Measurements from ENCODE around the gene QPRT.
"Not testable (repeated sequence)": the region's sequence is repeated elsewhere in the genome, so short reads cannot be mapped to it uniquely, and the experiment has no call there.

Gene QPRT

GRCh38 chr16:29678691-29679267 is at the start of gene QPRT:
Gene QPRT (plus strand): TSS chr16:29679180. CDS start chr16:29679198, 18 bp downstream.
- DNase-seq (ENCODE audit: low read depth, low spot score), result no peak

DNA sequence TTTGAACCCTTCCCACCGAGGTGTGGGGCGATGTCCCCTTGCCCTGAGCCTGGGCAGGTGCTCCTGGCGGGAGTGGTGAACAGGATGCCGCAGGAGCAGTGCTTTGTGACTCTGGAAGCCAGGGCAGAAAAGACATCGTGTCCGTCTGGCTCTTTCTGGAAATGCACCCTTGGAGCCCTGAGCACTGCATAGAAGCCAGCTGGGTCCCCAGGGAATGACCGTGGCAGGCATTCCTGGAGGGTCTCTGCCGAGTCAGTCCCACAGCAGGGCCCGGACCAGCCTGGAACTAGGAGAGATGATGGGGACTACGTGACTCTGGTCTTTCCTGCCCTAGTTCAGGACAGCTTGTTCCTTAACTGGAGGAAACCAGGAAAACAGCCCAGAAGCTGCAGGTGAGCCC is 49.7 kb upstream of the QPRT start:
- DNase-seq (ENCODE audit: low read depth, low spot score), result not testable (repeated sequence)

- not testable (repeated sequence) for DNase-seq (ENCODE audit: low read depth, low spot score)
These were observed 47.3 kb upstream of the QPRT start for GRCh38 chr16:29631658-29632057.

- DNase-seq (ENCODE audit: low read depth, low spot score), result not testable (repeated sequence)
These were observed 43.1 kb upstream of the QPRT start for GRCh38 chr16:29635902-29636301.

DNA sequence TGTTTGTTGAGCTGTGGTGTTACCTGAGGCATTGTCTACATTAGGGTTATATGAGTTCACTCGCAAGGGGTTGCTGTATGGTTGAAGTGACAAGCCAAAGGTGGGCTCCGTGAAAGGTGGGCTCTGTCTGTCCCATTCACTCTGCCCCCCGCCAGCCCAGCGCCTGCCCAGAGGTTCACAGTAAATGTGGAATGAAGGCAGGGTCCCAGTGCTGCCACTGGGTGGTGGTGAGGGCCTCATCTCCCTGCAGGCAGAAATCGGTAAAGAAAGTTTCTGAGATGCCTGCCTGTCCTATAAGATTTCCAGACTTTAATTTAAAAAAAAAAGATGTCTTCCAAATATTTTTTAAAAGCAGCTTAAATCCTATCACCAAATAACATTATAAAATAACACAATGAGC is 42.6 kb upstream of the QPRT start:
- not testable (repeated sequence) for DNase-seq (ENCODE audit: low read depth, low spot score)

GRCh38 chr16:29638751-29639150 is 40.2 kb upstream of the QPRT start:
- not testable (repeated sequence) for DNase-seq (ENCODE audit: low read depth, low spot score)

GRCh38 chr16:29641561-29641960 is 37.4 kb upstream of the QPRT start:
- DNase-seq (ENCODE audit: low read depth, low spot score), result no peak

- no peak for DNase-seq (ENCODE audit: low read depth, low spot score)
These were observed 35.4 kb upstream of the QPRT start for GRCh38 chr16:29643596-29643995.

DNA sequence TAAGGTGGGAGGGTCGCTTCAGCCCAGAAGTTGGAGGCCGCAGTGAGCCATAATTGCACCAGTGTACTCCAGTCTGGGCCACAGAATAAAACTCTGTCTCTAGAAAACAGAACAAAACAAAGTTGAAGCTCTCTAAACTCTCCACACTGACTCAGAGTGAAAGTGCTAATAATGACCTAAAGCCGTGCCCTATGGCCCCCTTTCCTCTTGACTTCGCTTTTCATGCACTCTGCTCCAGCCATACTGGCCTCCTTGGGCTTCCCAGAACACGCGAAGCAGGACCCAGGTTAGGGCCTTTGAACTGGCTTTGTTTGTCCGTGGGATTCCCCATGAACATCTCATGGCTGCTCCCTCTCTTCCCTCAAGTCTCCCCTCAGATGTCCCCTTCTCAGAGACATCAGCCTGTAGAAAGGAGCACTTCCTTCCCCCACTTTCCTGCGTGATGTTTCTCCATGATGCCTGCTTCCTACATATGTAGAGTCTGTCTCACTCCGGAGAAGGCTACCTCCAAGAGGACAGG is 34.6 kb upstream of the QPRT start:
- DNase-seq (ENCODE audit: low read depth, low spot score), result no peak

DNA sequence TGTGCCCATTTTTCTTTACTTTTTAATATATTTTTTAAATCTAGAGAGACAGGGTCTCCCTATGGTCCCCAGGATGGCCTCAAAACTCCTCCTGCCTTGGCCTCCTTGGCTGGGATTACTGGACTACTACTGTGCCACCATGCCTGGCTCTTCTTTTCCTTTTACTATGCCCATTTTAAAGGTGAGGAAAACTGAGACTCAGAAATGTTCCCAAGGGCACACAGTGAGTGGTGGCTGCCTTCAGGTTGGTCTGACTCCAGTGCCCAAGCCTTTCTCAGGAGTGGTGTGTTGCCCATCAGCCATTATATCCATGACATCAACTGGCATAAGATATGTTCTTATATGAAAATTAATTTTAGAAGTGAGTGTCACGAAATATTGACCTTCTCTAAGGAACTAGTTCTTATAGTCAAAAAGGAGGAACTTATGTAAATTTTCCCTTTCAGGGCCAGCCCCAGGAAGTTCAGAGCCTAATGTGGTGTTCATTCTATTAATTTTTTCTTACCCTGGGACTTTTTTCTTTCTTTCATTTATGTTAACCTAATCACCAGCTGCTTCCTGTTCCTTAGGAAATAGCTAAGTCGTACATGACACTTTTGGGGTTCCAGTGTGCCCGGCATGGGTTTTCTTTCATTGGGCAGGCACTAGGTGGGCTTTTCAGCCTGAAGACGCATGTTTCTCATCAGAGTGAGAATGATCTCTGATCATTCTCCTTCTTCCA is 33.8 kb upstream of the QPRT start:
- no peak for DNase-seq (ENCODE audit: low read depth, low spot score)

GRCh38 chr16:29645694-29646187 is 33.2 kb upstream of the QPRT start:
- peak; percentile 78 for DNase-seq (ENCODE audit: low read depth, low spot score)

GRCh38 chr16:29646947-29647346 is 32.0 kb upstream of the QPRT start:
- no peak for DNase-seq (ENCODE audit: low read depth, low spot score)

DNA sequence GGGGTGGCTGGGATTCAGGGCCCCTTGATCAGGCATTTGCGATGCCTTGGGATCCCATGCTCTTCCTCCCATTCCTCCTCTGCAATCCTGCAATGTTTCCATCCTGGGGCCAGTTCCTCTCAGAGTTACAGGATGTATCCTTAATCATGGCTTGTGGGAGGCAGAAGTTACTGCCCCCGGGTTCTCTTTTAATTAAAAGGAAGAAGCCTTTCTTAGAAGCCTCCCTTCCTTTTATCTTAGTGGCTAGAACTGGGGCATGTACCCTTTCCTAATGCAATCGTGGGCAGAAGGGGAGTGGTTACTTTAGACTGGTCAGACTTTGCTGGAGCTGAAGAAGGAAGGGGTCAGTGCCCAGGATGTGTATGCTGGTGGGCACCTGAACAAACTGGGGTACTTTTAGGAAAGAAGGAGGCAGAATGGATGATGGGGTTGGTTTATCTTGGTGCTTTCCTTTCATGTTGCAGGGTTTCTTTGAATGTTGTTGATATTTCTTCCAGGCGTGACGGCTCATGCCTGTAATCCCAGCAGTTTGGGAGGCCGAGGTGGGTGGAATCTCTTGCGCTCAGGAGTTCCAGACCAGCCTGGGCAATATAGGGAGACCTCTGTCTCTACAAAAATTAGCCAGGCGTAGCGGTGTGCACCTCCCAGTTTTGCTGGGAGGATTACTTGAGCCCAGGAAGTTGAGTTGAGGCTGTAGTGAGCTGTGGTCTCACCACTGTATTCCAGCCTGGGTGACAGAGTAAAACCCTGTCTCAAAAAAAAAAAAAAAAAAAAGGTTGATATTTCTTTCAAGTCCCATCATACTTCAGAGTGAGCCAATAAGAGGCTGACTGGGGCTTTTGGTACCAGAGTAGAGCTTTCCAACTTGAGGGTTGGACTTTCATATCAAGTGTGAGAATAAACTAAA is 29.1 kb upstream of the QPRT start:
- no peak for DNase-seq (ENCODE audit: low read depth, low spot score)

DNA sequence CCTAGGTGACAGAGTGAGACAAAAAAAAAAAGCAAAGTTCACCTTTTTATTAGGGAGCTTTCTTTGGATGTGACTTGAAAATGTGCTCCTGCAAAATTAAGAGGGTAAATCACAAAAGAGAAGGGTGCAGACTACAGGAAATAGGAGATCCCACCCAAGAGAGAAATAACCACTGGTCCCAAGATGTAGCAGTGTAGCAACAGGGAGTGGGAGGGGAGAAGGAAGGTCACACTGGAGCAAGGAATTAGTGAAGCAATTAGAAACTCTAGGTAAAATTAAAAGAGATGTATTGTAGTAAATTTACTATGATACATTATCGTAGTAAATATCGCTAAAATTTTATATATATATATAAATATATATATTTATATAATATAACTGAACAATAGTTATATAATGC is 28.2 kb upstream of the QPRT start:
- no peak for DNase-seq (ENCODE audit: low read depth, low spot score)

DNA sequence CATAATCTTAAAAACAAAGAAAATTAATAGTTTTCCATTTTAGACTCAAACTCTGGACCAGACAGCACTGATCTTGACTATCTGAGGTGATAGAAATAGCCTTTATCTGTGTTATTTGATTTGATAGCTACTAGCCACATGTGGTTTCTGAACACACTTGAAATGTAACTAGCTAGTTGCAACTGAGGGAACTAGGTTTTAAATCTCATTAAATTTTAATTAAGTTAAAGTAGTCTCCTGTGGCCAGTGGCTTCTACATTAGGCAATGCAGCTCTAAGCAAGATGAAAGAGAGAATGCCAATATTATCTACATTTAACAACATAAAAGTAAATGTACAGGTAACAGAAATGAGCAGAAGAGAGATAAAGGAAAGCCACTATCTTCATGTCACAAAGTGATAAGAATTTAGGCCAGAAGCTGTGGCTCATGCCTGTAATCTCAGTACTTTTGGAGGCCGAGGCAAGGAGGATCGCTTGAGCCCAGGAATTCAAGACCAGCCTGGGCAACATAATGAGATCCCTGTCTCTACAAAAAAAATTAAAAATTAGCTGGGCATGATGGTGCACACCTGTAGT is 27.1 kb upstream of the QPRT start:
- no peak for DNase-seq (ENCODE audit: low read depth, low spot score)

DNA sequence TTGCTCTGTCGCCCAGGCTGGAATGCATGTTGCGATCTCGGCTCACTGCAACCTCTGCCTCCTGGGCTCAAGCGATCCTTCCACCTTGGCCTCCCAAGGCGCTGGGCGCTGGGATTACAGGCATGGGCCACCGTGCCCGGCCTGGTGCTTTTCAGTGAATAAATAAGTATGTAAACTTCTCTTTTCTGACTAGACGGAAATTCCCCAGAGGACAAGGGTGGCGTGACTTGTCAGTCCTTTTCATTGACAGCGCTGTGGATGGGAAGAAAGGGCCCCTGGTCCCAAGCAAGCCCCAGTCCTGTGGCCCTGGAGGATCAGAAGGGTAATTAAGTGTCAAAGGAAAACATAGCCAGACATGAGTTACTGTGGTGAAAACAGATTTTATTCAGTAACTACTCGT is 25.5 kb upstream of the QPRT start:
- no peak for DNase-seq (ENCODE audit: low read depth, low spot score)

GRCh38 chr16:29653890-29654289 is 25.1 kb upstream of the QPRT start:
- not testable (repeated sequence) for DNase-seq (ENCODE audit: low read depth, low spot score)

GRCh38 chr16:29656688-29657523 is 22.1 kb upstream of the QPRT start:
- no peak for DNase-seq (ENCODE audit: low read depth, low spot score)

GRCh38 chr16:29658705-29659104 is 20.3 kb upstream of the QPRT start:
- DNase-seq (ENCODE audit: low read depth, low spot score), result no peak

- no peak for DNase-seq (ENCODE audit: low read depth, low spot score)
These were observed 16.8 kb upstream of the QPRT start for GRCh38 chr16:29662000-29662728.

Data from iPS DF 19.7 (cell line).